Neural cell (in vitro differentiated cells): ENCODE data around the gene SHISA9. TPM values are rescaled to one million over a fixed set of nuclear protein-coding genes. Genes with fewer than 3 reads are reported as not detected.

ENCODE experiments used
- H2AFZ ChIP-seq: fragments of 200-600, 300-800 bp; sonication (generic), shearing (Covaris generic); 2 replicates; pipeline ENCODE4 v1.6.0; 2014; ENCODE audit warnings: low read depth, mild to moderate bottlenecking, antibody characterized with exemption, low read length, moderate library complexity
- H3F3A ChIP-seq: fragments of 200-600 bp; shearing (Covaris generic); 2 replicates; pipeline ENCODE4 v1.6.1; 2016; ENCODE audit warnings: mild to moderate bottlenecking, moderate library complexity, mixed read lengths, antibody characterized with exemption, low read length; ENCODE audit not compliant: insufficient read depth, poor library complexity, severe bottlenecking
- H3K27ac ChIP-seq: fragments of 200-600, 300-800 bp; sonication (generic), shearing (Covaris generic); 2 replicates; pipeline ENCODE4 v1.5.1; 2014; ENCODE audit warnings: mild to moderate bottlenecking, low read length, moderate library complexity
- H3K27me3 ChIP-seq: fragments of 300-800, 200-600 bp; sonication (generic), shearing (Covaris generic); 2 replicates; pipeline ENCODE4 v1.6.0; 2014; ENCODE audit warnings: mild to moderate bottlenecking, low read depth, low read length, moderate library complexity; ENCODE audit not compliant: insufficient read depth
- H3K36me3 ChIP-seq: fragments of 300-800, 200-600 bp; sonication (generic), shearing (Covaris generic); 2 replicates; pipeline ENCODE4 v1.5.1; 2014; ENCODE audit warnings: mild to moderate bottlenecking, antibody characterized with exemption, low read length, moderate library complexity; ENCODE audit not compliant: insufficient read depth
- H3K4me2 ChIP-seq: fragments of 300-800, 200-600 bp; sonication (generic), shearing (Covaris generic); 2 replicates; pipeline ENCODE4 v1.6.0; 2014; ENCODE audit warnings: mild to moderate bottlenecking, low read length
- H3K4me3 ChIP-seq: fragments of 300-800, 200-600 bp; sonication (generic), shearing (Covaris generic); 2 replicates; pipeline ENCODE4 v1.5.1; 2014; ENCODE audit warnings: mild to moderate bottlenecking, low read length, moderate library complexity
- H3K79me2 ChIP-seq: fragments of 200-600 bp; shearing (Covaris generic); replicated peaks from 2 replicates; pipeline ENCODE4 v1.6.0; 2014; ENCODE audit warnings: mild to moderate bottlenecking, low read length, moderate library complexity; ENCODE audit not compliant: insufficient read depth
- H3K9ac ChIP-seq: fragments of 300-800, 200-600 bp; sonication (generic), shearing (Covaris generic); 2 replicates; pipeline ENCODE4 v1.6.1; 2016; ENCODE audit warnings: mild to moderate bottlenecking, low read length, mixed read lengths
- H3K9me2 ChIP-seq: fragments of 200-600 bp; shearing (Covaris generic); 2 replicates; pipeline ENCODE4 v1.6.1; 2016; ENCODE audit warnings: mild to moderate bottlenecking, low read length, mixed read lengths; ENCODE audit not compliant: insufficient read depth
- H3K9me3 ChIP-seq: fragments of 200-600, 300-800 bp; sonication (generic), shearing (Covaris generic); 2 replicates; pipeline ENCODE4 v1.6.1; 2016; ENCODE audit warnings: mild to moderate bottlenecking, mixed run types, low read length, moderate library complexity, mixed read lengths
- H4K20me1 ChIP-seq: fragments of 200-600 bp; shearing (Covaris generic); 2 replicates; pipeline ENCODE4 v1.6.1; 2016; ENCODE audit warnings: mild to moderate bottlenecking, mixed run types; ENCODE audit not compliant: insufficient read depth
- CTCF ChIP-seq: fragments of 450-650 bp; IDR thresholded peaks from 2 replicates; pipeline ENCODE4 v1.5.1; 2014; ENCODE audit warnings: antibody characterized with exemption, mild to moderate bottlenecking, moderate library complexity; ENCODE audit not compliant: poor library complexity, severe bottlenecking
- EP300 ChIP-seq: fragments of 450-650 bp; conservative IDR thresholded peaks from 2 replicates; pipeline ENCODE4 v1.6.1; 2014; ENCODE audit warnings: antibody characterized with exemption, mild to moderate bottlenecking, moderate library complexity; ENCODE audit not compliant: poor library complexity, severe bottlenecking
- EZH2 ChIP-seq: fragments of 200-600, 300-800 bp; shearing (Covaris generic), sonication (generic); IDR thresholded peaks from 2 replicates; pipeline ENCODE4 v1.6.1; 2014; ENCODE audit warnings: antibody characterized with exemption, low read length, borderline replicate concordance, mild to moderate bottlenecking; ENCODE audit not compliant: insufficient read depth, poor library complexity, severe bottlenecking
- MXI1 ChIP-seq: fragments of 450-650 bp; conservative IDR thresholded peaks from 2 replicates; pipeline ENCODE4 v1.6.1; 2014; ENCODE audit warnings: antibody characterized with exemption, mild to moderate bottlenecking; ENCODE audit not compliant: poor library complexity, severe bottlenecking
- POLR2AphosphoS5 ChIP-seq: IDR thresholded peaks from 2 replicates; pipeline ENCODE4 v1.6.1; 2012
- RAD21 ChIP-seq: fragments of 450-650 bp; conservative IDR thresholded peaks from 2 replicates; pipeline ENCODE4 v1.6.1; 2014; ENCODE audit warnings: antibody characterized with exemption, mild to moderate bottlenecking, moderate library complexity
- REST ChIP-seq: IDR thresholded peaks from 2 replicates; pipeline ENCODE4 v1.6.1; 2012; ENCODE audit warnings: borderline replicate concordance
- SMC3 ChIP-seq: fragments of 450-650 bp; conservative IDR thresholded peaks from 2 replicates; pipeline ENCODE4 v1.6.1; 2014; ENCODE audit warnings: antibody characterized with exemption, mild to moderate bottlenecking, moderate library complexity; ENCODE audit not compliant: poor library complexity
- TAF1 ChIP-seq: IDR thresholded peaks from 2 replicates; pipeline ENCODE4 v1.6.1; 2012; ENCODE audit warnings: low read depth
- polyA plus RNA-seq: library from polyadenylated mRNA; depleted of rRNA; stranded (reverse); fragments of >200 nt; gene quantifications from 2 replicates; pipeline ENCODE4 v1.2.3, GENCODE V29; 2014

The SHISA9 gene
- polyA plus RNA-seq, 1 donor from 2014 or later = 2.0 TPM

- Histone ChIP-seq H4K20me1 (no peaks in the 10 kb centered on the region), H3K9me3 (no peaks in the 10 kb centered on the region), H3F3A (no peaks in the 10 kb centered on the region), H3K79me2 (no peaks in the 10 kb centered on the region), H3K9me2 (no peaks in the 10 kb centered on the region), H3K27ac (no peak overlapping the region), H3K36me3 (no peaks in the 10 kb centered on the region), H2AFZ (no peak overlapping the region), H3K4me2 (no peak overlapping the region), H3K27me3 (no peaks in the 10 kb centered on the region), H3K4me3 (no peak overlapping the region), H3K9ac (no peak overlapping the region)
- TF ChIP-seq TAF1 (no peak), REST (no peak), EP300 (no peak), SMC3 (no peak), POLR2AphosphoS5 (no peak), EZH2 (no peak)
Observed at GRCh38 chr16:13148836-13149235, 247.4 kb downstream of the SHISA9 start.

- no peaks in the 10 kb centered on the region for H3K79me2 ChIP-seq
- no peak overlapping the region for H3K4me2 ChIP-seq
- no peak overlapping the region for H3K27ac ChIP-seq
Observed at GRCh38 chr16:13150181-13150885, 248.9 kb downstream of the SHISA9 start.

More at GRCh38 chr16:13150181-13150885, 248.9 kb downstream of the SHISA9 start:
- Histone ChIP-seq H3K36me3 (no peaks in the 10 kb centered on the region), H3K9me2 (no peaks in the 10 kb centered on the region), H3K9me3 (no peaks in the 10 kb centered on the region), H3F3A (no peaks in the 10 kb centered on the region), H2AFZ (no peak overlapping the region), H3K9ac (no peak overlapping the region), H4K20me1 (no peaks in the 10 kb centered on the region), H3K27me3 (no peaks in the 10 kb centered on the region), H3K4me3 (no peak overlapping the region)
- TF ChIP-seq CTCF (no peak), RAD21 (no peak), MXI1 (no peak), EZH2 (no peak), REST (no peak)
